ENCODE data around the gene VPS52. TPM values are rescaled to one million over a fixed set of nuclear protein-coding genes. Genes with fewer than 3 reads are reported as not detected.

Gene VPS52
- total RNA-seq, 1 donor from 2014 or later = 28.7 TPM

DNA sequence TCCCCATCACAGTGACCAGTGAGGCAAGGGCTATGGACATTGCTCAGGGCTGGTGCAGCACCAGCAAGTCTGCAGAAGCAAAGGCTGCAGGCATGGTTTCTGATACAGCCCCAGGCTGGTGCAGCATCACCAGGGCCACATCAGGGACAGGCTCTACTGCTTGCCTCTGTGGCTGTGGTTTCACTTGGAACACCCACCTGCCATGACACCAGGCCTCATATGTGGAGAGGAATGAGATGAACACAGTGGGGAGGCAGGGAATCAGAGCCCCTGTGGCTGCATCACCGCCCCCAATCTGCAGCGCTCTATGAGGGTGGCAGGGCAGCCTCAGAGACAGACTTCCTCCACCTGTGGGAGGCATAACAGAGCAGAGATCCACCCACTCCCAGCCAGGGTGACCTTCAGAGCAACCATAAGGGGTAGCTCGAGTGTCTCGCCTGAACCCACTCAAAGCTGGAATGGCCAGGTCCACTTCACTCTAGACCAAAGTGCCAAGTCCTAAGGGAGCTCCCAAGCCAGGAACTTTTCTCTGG lies 55.5 kb downstream of the VPS52 start:
- no peak overlapping the region for H3K4me2 ChIP-seq
- no peak for DNase-seq (ENCODE audit: low spot score)
- H3K4me3 ChIP-seq = no peak overlapping the region
- H3K36me3 Mint-ChIP-seq = no peaks in the 10 kb centered on the region
- H3K27me3 Mint-ChIP-seq (ENCODE audit: insufficient read depth, low read depth) = peaks cover 11% of the 10 kb centered on the region
- H3K4me3 Mint-ChIP-seq = no peak overlapping the region
- H2AFZ ChIP-seq (replicated peaks) = no peak overlapping the region
- H3K4me1 ChIP-seq = peaks cover 12% of the 10 kb centered on the region
- H3K27ac Mint-ChIP-seq = no peak overlapping the region
- H3K27me3 ChIP-seq = peaks cover 100% of the 10 kb centered on the region
- no peaks in the 10 kb centered on the region for H3K9me3 ChIP-seq (ENCODE audit: low read depth)
- no peak overlapping the region for H3K9ac ChIP-seq
- peaks cover 22% of the 10 kb centered on the region for H3F3A ChIP-seq (ENCODE audit: low read depth)
- TF ChIP-seq EZH2 (IDR thresholded peaks at IDR 0.05) (no peak), EZH2phosphoT487 (IDR thresholded peaks at IDR 0.05) (no peak)
- TF ChIP-seq, protein P1, sequence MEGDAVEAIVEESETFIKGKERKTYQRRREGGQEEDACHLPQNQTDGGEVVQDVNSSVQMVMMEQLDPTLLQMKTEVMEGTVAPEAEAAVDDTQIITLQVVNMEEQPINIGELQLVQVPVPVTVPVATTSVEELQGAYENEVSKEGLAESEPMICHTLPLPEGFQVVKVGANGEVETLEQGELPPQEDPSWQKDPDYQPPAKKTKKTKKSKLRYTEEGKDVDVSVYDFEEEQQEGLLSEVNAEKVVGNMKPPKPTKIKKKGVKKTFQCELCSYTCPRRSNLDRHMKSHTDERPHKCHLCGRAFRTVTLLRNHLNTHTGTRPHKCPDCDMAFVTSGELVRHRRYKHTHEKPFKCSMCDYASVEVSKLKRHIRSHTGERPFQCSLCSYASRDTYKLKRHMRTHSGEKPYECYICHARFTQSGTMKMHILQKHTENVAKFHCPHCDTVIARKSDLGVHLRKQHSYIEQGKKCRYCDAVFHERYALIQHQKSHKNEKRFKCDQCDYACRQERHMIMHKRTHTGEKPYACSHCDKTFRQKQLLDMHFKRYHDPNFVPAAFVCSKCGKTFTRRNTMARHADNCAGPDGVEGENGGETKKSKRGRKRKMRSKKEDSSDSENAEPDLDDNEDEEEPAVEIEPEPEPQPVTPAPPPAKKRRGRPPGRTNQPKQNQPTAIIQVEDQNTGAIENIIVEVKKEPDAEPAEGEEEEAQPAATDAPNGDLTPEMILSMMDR (IDR thresholded peaks at IDR 0.05) = no peak
- no peaks in the 10 kb centered on the region for H3K36me3 ChIP-seq
- H3K9me3 Mint-ChIP-seq = no peaks in the 10 kb centered on the region
- H3K4me1 Mint-ChIP-seq = peaks cover 40% of the 10 kb centered on the region
- no peak overlapping the region for H3K27ac ChIP-seq
- H4K20me1 ChIP-seq (ENCODE audit: low read depth) = peaks cover 16% of the 10 kb centered on the region
- H3K79me2 ChIP-seq (ENCODE audit: low read depth) = no peaks in the 10 kb centered on the region

DNA sequence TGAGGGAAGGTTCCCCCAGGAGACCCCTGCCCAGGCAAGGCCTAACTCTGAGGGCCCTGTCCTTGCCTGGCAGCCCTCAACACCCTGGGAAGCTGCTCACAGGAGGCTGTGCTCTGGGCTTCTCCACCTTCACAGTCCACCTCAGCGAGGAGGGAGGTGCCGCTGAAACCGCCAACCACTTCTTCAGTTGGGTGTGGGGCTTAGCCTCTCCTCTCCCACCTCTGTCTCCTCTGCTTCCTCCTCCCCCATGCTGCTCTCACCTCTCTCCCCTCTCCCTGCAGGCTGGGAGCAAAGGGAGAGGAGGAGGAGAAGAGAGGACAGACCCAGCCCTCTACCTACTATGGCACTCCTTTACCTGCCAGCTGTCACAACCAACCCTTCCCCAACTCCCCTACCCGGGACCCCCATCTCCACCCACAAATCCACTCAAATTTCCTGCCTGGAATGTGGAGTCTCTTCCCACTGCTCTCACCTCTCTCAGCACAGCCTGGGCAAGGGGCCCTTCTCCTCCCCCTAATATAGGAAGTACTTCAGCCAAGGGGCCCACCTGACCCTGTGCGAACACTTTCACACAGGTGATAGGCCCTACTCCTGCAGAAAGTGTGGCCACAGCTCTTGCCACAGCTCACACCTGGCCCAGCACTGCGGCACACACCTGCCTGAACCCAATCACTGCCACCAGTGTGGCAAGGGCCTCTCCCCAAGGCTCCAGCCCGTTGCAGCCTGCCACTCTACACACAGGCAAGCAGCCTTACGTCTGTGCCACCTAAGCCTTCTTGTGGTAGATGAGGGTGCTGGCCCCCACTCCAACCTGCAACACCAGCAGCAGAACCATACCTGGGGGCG lies 56.2 kb downstream of the VPS52 start:
- peaks cover 46% of the 10 kb centered on the region for H3K4me1 Mint-ChIP-seq
- Histone ChIP-seq H3K4me2 (no peak overlapping the region), H4K20me1 (ENCODE audit: low read depth) (peaks cover 23% of the 10 kb centered on the region), H3K9ac (no peak overlapping the region), H3K79me2 (ENCODE audit: low read depth) (no peaks in the 10 kb centered on the region), H3K4me1 (peaks cover 12% of the 10 kb centered on the region), H2AFZ (replicated peaks) (no peak overlapping the region), H3K27ac (no peak overlapping the region), H3K27me3 (peaks cover 96% of the 10 kb centered on the region), H3F3A (ENCODE audit: low read depth) (peaks cover 22% of the 10 kb centered on the region), H3K36me3 (no peaks in the 10 kb centered on the region), H3K9me3 (ENCODE audit: low read depth) (no peaks in the 10 kb centered on the region), H3K4me3 (no peak overlapping the region)
- DNase-seq (ENCODE audit: low spot score) = no peak
- no peak overlapping the region for H3K4me3 Mint-ChIP-seq
- TF ChIP-seq EZH2phosphoT487 (IDR thresholded peaks at IDR 0.05) (no peak), EZH2 (IDR thresholded peaks at IDR 0.05) (no peak)
- TF ChIP-seq, protein P1 (IDR thresholded peaks at IDR 0.05) = no peak
- H3K36me3 Mint-ChIP-seq = peaks cover 2% of the 10 kb centered on the region
- peaks cover 13% of the 10 kb centered on the region for H3K27me3 Mint-ChIP-seq (ENCODE audit: insufficient read depth, low read depth)
- H3K9me3 Mint-ChIP-seq = no peaks in the 10 kb centered on the region
- H3K27ac Mint-ChIP-seq = peak overlapping the region; percentile 89

DNA sequence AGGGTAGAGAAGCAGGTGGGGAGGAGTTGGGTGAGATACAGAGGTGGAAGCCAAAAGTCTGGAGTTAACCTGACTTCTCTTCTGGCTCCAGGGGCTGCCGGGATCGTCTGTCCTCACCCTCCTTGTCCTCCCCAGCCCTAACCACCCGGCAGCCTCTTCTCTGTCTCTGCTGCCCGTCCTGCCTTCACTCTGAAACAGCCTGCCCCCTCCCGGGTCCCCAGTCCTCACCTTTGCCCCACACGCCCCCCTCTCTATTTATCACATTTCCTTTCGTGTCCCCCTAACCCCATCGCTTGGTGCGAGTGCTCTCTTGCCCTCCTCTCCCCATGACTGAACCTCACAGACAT lies 57.7 kb downstream of the VPS52 start:
- Histone ChIP-seq H3K9me3 (ENCODE audit: low read depth) (no peaks in the 10 kb centered on the region), H3K79me2 (ENCODE audit: low read depth) (peaks cover 7% of the 10 kb centered on the region), H3K4me1 (peaks cover 17% of the 10 kb centered on the region), H2AFZ (replicated peaks) (peak overlapping the region; percentile 89), H3K27ac (no peak overlapping the region), H3F3A (ENCODE audit: low read depth) (peaks cover 28% of the 10 kb centered on the region), H3K9ac (peak overlapping the region; percentile 44), H3K4me2 (peak overlapping the region; percentile 86), H3K36me3 (no peaks in the 10 kb centered on the region), H3K27me3 (peaks cover 81% of the 10 kb centered on the region), H4K20me1 (ENCODE audit: low read depth) (peaks cover 38% of the 10 kb centered on the region), H3K4me3 (peak overlapping the region; percentile 59)
- no peak for TF ChIP-seq EZH2phosphoT487 (IDR thresholded peaks at IDR 0.05)
- TF ChIP-seq, protein P1 (IDR thresholded peaks at IDR 0.05) = no peak
- TF ChIP-seq EZH2 (IDR thresholded peaks at IDR 0.05) = no peak
- Mint-ChIP-seq H3K36me3 (peaks cover 17% of the 10 kb centered on the region), H3K4me3 (peak overlapping the region; percentile 85), H3K27ac (peak overlapping the region; percentile 94), H3K27me3 (ENCODE audit: insufficient read depth, low read depth) (peaks cover 16% of the 10 kb centered on the region), H3K9me3 (no peaks in the 10 kb centered on the region), H3K4me1 (peaks cover 61% of the 10 kb centered on the region)
- DNase-seq (ENCODE audit: low spot score) = no peak
